A673 (cell line): Measurements from ENCODE around the gene C3AR1. TPM values are rescaled to one million over a fixed set of nuclear protein-coding genes. Genes with fewer than 3 reads are reported as not detected.
"Not testable (repeated sequence)": the region's sequence is repeated elsewhere in the genome, so short reads cannot be mapped to it uniquely, and the experiment has no call there.

ENCODE experiments used
- BruUV-seq: library from RNA; stranded (reverse); fragments of 400-500 nt; replicated peaks from 2 replicates; lab custom pipeline; 2021; lab: Mats Ljungman, UMichigan
- CTCF ChIA-PET: fragments of 300-600 bp; sonication (Branson Sonifier 250); formaldehyde crosslinking; loops from one replicate; lab custom pipeline; 2022; ENCODE audit warnings: antibody characterized with exemption; lab: Charles Lee
- POLR2A ChIA-PET: fragments of 300-600 bp; sonication (Branson Sonifier 250); formaldehyde crosslinking; loops from one replicate; lab custom pipeline; 2022; ENCODE audit warnings: antibody characterized with exemption; ENCODE audit not compliant: low non-redundant PET; lab: Charles Lee
- DNase-seq: peaks from one replicate; pipeline ENCODE4 v3.0.0-alpha.2; 2015; ENCODE audit warnings: low spot score
- H3K27ac ChIP-seq: fragments of 200-600 bp; sonication (generic); 2 replicates; pipeline ENCODE4 v1.5.1; 2016; ENCODE audit warnings: mixed run types, low read depth, mild to moderate bottlenecking, mixed read lengths, antibody characterized with exemption, low read length; ENCODE audit not compliant: poor library complexity, severe bottlenecking
- H3K27me3 ChIP-seq: fragments of 200-600 bp; sonication (generic); replicated peaks from 2 replicates; pipeline ENCODE4 v1.6.1; 2017; ENCODE audit warnings: mixed run types, low read depth, mild to moderate bottlenecking, mixed read lengths, antibody characterized with exemption, low read length; ENCODE audit not compliant: insufficient read depth, poor library complexity
- H3K36me3 ChIP-seq: fragments of 200-600 bp; sonication (generic); 2 replicates; pipeline ENCODE4 v1.6.1; 2016; ENCODE audit warnings: mixed run types, mild to moderate bottlenecking, mixed read lengths, antibody characterized with exemption, low read length; ENCODE audit not compliant: insufficient read depth, poor library complexity, severe bottlenecking
- H3K4me1 ChIP-seq: fragments of 200-600 bp; sonication (generic); 2 replicates; pipeline ENCODE4 v1.6.1; 2017; ENCODE audit warnings: mixed run types, mild to moderate bottlenecking, mixed read lengths, antibody characterized with exemption, low read length; ENCODE audit not compliant: insufficient read depth, poor library complexity, severe bottlenecking
- H3K4me3 ChIP-seq: fragments of 200-600 bp; sonication (generic); 2 replicates; pipeline ENCODE4 v1.5.1; 2016; ENCODE audit warnings: low read depth, mixed run types, mild to moderate bottlenecking, mixed read lengths, low read length; ENCODE audit not compliant: poor library complexity, severe bottlenecking
- H3K9me3 ChIP-seq: fragments of 200-600 bp; sonication (generic); 2 replicates; pipeline ENCODE4 v1.6.1; 2016; ENCODE audit warnings: mixed run types, low read depth, mild to moderate bottlenecking, mixed read lengths, antibody characterized with exemption, low read length; ENCODE audit not compliant: poor library complexity, severe bottlenecking
- CTCF ChIP-seq: fragments of 300-800, 200-600 bp; sonication (generic); conservative IDR thresholded peaks from 2 replicates; pipeline ENCODE4 v1.5.1; 2017; ENCODE audit warnings: low read depth, mild to moderate bottlenecking, antibody characterized with exemption, low read length, moderate library complexity, mixed read lengths
- EZH2 ChIP-seq: fragments of 200-600 bp; sonication (generic); IDR thresholded peaks from 2 replicates; pipeline ENCODE4 v1.6.1; 2017; ENCODE audit warnings: borderline replicate concordance, low read depth, mild to moderate bottlenecking, mixed read lengths, antibody characterized with exemption, low read length; ENCODE audit not compliant: poor library complexity, severe bottlenecking
- intact Hi-C: fragments of 100-400 bp; cut with micrococcal nuclease; formaldehyde crosslinking; loops from one replicate; pipeline ENCODE4 v1.10.0; 2022; ENCODE audit not compliant: unreplicated experiment
- total RNA-seq: library from RNA; stranded (reverse); gene quantifications from 2 replicates; pipeline ENCODE4 v1.2.3, GENCODE V29; 2021

C3AR1 gene
- total RNA-seq, 1 experiment from 2014 or later, result 3.5 TPM

- H3K27ac ChIP-seq, result peak within 1 kb of the TSS; percentile 95
- CTCF ChIA-PET, result no interaction called here
Measured at GRCh38 chr12:8032242-8033152, 33.7 kb downstream of the C3AR1 start, which contains the start of gene FOXJ2. FOXJ2 (plus strand) TSS chr12:8032716; CDS start chr12:8039833, 7,117 bp downstream.

GRCh38 chr12:8031872-8032241, 34.3 kb downstream of the C3AR1 start:
- Histone ChIP-seq H3K27me3 (no peaks in the 10 kb centered on the region), H3K9me3 (no peaks in the 10 kb centered on the region), H3K4me3 (peak overlapping the region; percentile 96), H3K27ac (peak overlapping the region; percentile 95), H3K4me1 (peaks cover 16% of the 10 kb centered on the region), H3K36me3 (no peaks in the 10 kb centered on the region)
- POLR2A ChIA-PET, result no interaction called here
- intact Hi-C loops, result loop anchor here (2.0 kb wide), 1 partner anchor 29 kb away; no protein-coding TSS in a partner anchor
- TSS peak; percentile 47 for BruUV-seq
- CTCF ChIA-PET, result no interaction called here
- peak; percentile 23 for DNase-seq
- no peak for TF ChIP-seq EZH2
- no peak for TF ChIP-seq CTCF

More at GRCh38 chr12:8032242-8033152, 33.7 kb downstream of the C3AR1 start, which contains the start of gene FOXJ2:
- H3K27me3 ChIP-seq, result no peaks in the 10 kb centered on the region
- no peaks in the 10 kb centered on the region for H3K36me3 ChIP-seq
- intact Hi-C loops, result loop anchor here (2.0 kb wide), 1 partner anchor 28 kb away; no protein-coding TSS in a partner anchor
- BruUV-seq, result no TSS peak
- no peaks in the 10 kb centered on the region for H3K9me3 ChIP-seq
- TF ChIP-seq EZH2, result no peak
- peak; percentile 24; the same call in 1 of the 2 replicates for TF ChIP-seq CTCF
- H3K4me3 ChIP-seq, result peak within 1 kb of the TSS; percentile 96
- POLR2A ChIA-PET, result no interaction called here
- H3K4me1 ChIP-seq, result peaks cover 19% of the 10 kb centered on the region
- peak; percentile 80 for DNase-seq

GRCh38 chr12:8031017-8031416, 35.1 kb downstream of the C3AR1 start:
- H3K4me3 ChIP-seq, CTCF ChIA-PET, H3K27me3 ChIP-seq, DNase-seq, BruUV-seq, intact Hi-C loops, H3K27ac ChIP-seq, H3K9me3 ChIP-seq, H3K36me3 ChIP-seq, POLR2A ChIA-PET: not testable (repeated sequence)
- peaks cover 16% of the 10 kb centered on the region for H3K4me1 ChIP-seq
